Cerebellar cortex (tissue), 1 donor: ENCODE data around the gene DCAF6.
A peak's percentile ranks its signal among the peaks of the same experiment; 100 is the strongest.
"Not testable (repeated sequence)": the region's sequence is repeated elsewhere in the genome, so short reads cannot be mapped to it uniquely, and the experiment has no call there.

Source experiments
- DNase-seq: peaks from one replicate; pipeline ENCODE4 v3.0.0-alpha.2; 2015; ENCODE audit warnings: low spot score

DCAF6 gene

GRCh38 chr1:168031627-168032026, 95.1 kb downstream of the DCAF6 start:
- no peak for DNase-seq

GRCh38 chr1:168032029-168032428, 95.5 kb downstream of the DCAF6 start:
- no peak for DNase-seq

- DNase-seq: no peak
These were observed 98.9 kb downstream of the DCAF6 start for GRCh38 chr1:168035345-168035744.

- DNase-seq: no peak
These were observed 105.9 kb downstream of the DCAF6 start for GRCh38 chr1:168042362-168042761.

DNA sequence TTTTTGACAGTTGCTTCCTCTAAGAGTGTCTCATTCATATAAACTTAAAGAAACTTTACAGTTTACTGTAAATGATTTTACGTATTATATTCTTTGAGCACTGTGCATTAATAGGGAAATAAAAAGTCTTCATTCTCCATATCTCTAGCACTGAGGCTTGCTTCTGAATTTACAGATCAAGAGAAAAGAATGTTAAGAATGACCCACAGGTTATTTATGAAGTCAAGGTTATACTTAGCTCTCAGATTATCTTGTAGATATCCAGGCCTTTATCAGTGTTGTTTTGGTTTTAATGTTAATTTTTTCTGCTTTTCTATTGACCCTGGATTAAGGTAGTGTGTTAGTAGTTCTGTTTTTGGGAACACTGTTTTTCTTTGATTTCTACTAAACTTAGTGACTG, 108.8 kb downstream of the DCAF6 start:
- DNase-seq: no peak

DNA sequence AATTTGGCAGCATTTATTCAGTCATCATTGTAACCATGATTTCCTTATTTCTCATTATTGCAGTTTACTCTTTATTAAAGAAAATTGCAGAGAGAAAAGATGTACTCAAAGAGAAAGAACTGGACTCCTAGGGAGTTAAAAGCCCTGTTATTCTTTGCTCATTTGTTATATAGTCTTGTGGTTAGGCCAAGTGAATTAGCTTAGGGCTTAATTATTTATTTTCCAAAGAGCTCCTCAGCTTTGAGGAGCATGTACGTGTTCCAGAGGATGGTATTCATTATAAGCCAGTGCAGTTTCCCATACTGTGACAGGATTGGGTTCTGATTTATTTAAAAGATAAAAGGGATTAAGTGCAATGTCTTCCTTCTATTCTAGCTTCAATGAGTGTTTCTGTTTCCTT, 113.8 kb downstream of the DCAF6 start:
- no peak for DNase-seq

GRCh38 chr1:168050880-168051279, 114.4 kb downstream of the DCAF6 start:
- no peak for DNase-seq

- DNase-seq: no peak
These were observed 117.2 kb downstream of the DCAF6 start for GRCh38 chr1:168053681-168054080.

- no peak for DNase-seq
These were observed 117.6 kb downstream of the DCAF6 start for GRCh38 chr1:168054117-168054516.

- not testable (repeated sequence) for DNase-seq
These were observed 119.7 kb downstream of the DCAF6 start for GRCh38 chr1:168056152-168056551.

DNA sequence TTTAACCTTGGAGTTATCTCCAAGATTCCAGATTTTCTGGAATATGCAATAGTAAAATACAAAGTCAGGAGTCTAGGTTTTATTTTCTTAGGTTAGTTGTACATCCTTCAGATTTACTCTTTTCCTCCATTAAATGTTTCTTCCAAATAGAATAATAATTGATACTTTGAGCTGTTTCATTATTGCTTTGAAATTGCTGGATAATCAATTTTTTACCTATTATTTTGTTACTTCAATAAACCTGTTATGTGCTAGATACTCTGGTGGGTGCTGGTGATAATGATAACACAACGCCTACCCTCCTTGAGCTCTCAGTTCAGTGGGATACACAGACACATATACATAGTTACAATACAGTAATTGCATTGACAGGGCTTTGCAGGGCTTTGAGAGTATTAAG, 120.9 kb downstream of the DCAF6 start:
- no peak for DNase-seq

- no peak for DNase-seq
These were observed 121.4 kb downstream of the DCAF6 start for GRCh38 chr1:168057921-168058320.

GRCh38 chr1:168064216-168064615, 127.7 kb downstream of the DCAF6 start:
- no peak for DNase-seq

DNA sequence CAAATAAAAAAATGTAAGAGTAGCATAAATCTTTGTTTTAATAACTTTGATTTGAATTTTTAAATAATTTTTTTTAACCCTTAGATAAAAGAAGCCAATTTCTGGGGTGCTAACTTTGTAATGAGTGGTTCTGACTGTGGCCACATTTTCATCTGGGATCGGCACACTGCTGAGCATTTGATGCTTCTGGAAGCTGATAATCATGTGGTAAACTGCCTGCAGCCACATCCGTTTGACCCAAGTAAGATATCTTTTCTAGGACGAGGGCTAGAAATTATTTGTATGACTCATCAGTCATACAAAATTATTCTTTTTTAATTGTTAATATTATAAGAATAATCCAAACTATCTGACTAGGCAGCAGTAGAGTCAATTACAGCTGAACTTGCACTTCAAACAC, 129.0 kb downstream of the DCAF6 start:
- DNase-seq: no peak

GRCh38 chr1:168069384-168069783, 132.9 kb downstream of the DCAF6 start:
- no peak for DNase-seq

GRCh38 chr1:168079761-168080160, 143.3 kb downstream of the DCAF6 start:
- no peak for DNase-seq

GRCh38 chr1:168081373-168082007, 145.0 kb downstream of the DCAF6 start:
- DNase-seq: no peak

GRCh38 chr1:168082008-168082876, 145.8 kb downstream of the DCAF6 start:
- DNase-seq: peak; percentile 79

GRCh38 chr1:168083456-168084325, 147.2 kb downstream of the DCAF6 start:
- no peak for DNase-seq

DNA sequence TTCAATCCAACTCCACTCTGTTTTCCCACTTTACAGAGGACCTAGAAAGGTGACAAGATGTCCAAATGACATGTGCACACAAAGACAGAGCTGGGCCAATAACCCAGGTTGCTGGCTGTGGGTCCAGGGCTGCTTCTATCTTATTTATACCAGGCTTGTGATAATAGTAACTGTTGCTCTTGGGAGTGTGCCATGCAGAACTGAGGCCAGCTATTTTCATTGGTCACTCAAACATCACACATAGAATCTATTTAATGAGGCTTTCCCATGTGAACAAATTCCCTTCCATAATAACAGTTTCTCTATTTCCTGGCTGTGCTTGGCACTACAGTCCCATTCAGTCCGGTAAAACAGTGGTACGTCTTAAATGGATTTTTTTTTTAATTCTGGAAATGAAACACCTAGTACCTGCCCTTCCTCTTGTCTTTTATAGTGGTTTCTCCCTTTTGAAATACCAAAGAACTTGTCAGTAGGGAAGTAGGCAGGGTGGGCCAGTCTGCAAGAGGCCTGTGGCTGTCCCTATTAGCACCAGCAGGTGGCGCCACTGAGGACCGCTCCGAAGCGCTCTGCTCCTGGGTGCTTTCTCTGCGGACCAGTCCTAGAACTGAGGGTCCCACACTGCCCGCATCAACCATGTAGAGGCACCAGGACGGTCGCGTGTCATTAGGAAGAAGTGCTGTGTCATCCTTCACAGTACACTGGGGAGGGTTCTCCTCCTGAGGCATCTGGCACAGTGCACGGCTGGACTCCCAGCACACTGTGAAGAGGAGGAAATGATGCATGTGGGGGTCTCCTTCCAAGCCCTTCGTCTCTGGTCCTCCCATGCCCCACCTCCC, 148.1 kb downstream of the DCAF6 start:
- peak; percentile 27 for DNase-seq

- DNase-seq: peak; percentile 16
These were observed 149.0 kb downstream of the DCAF6 start for GRCh38 chr1:168085401-168085872.
